Cerebellar cortex (tissue), 1 donor: ENCODE measurements around the gene TENT5C.

Experiments
- DNase-seq: peaks from one replicate; pipeline ENCODE4 v3.0.0-alpha.2; 2015; ENCODE audit warnings: low spot score

The TENT5C gene

DNA sequence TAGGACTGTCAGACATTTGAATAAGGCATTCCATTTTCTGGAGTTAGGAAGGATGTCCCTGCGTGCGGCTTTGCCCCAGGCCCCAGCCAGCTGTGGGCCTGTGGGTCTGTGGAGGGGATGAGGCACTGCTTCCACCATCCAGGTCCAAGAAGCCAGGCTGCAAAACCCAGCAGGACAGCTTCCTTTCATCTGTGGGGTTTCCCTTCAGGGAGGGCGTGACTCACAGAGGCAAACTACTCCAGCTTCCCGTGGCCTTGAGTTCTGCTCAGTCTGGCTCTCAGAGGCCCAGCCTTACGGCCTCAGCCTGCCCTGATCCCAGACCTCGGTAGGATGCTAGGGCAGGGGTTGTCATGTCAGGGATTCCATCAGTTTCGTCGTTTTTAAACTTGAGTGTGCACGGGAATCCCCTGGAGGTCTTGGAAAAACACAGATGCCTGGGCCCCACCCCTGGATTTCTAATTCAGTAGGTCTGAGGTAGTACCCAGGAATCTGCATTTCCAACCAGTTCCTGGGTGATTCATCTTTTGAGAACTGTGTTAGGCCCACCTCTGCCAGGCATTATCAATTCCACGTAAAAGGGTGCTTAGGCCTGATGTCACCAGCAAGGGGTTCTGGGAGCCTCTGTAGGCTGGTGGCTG, 32.3 kb upstream of the TENT5C start:
- no peak for DNase-seq

DNA sequence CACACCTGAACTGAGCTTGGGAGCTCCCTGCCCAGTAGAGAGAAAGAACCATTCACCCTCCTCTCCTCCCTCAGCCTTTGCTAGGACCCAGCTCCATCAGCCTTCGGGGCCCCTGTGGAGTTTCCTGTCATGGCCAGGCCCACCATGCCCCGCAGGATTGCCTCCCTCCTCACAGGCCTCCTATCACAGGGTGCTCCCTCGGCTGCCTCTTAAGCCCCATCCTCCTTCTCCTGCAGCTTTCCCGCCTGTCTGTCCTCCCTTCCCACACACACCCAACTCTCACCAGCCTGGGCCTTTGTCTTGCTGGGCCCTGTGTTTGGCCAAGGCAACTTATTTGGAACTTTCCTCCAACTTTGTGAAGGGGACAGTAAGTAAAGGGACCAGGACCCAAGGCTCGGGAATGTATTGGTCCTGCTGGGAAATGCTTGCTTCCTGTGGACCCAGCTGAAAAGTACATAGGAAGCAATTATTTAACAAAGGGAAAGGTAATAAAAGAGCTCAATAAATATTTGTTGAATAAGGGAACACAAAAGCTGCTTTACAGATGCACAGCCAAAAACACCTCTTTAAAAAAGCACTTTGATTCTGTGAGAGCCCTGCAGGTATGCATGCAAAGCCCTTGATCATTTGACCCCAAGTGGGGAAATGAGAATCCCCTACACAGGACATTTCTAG, 31.6 kb upstream of the TENT5C start:
- no peak for DNase-seq

DNA sequence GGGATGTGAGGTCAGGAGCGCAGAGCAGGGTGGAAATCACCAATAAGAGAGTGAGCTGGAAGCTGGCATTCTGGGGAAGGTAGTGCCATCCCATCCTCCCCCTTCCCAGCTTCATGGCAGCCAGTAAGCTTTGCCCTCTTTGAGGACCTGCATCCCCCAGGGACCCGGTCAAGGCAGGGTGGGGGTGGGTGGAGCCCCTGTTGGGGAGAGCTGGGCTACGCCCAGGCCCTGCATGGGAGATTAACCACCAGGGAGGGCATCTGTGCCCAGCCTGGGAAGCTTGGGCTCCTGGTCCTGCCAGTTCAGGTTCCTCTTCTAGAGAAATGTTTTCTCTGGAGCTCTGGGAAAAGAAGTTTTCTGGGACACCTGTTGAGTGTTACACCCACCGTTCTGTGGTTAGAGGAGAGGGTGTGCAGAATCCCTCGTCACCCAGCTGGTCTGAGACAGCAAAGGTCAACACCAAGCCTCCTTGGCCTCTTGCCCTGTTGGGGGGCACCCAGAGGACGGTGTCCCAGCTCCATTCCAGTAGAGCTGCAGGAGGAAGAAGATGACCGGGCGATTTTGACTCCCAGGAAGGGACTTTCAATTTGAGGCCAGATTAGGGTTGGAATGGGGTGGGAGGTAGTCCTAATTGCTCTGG, 30.1 kb upstream of the TENT5C start:
- no peak for DNase-seq

DNA sequence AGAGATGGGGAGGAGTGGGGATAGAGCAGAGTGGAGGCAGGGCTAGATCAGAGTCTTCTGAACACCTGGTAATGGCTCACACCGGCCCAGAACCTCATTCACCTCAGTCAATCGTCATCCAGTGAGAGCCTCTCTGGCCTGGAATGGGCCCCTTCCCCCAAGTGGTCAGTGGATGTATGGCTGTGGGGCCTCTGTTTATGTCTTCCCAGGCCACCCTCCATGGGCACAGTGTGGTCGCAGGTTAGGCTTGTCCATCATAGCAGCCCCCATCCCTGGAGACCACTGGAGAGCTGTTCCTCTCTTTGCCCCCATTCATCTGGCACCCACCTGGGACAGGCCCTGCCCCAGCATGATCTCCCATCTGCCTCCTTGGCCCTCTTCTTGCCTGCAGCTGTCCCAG, 29.6 kb upstream of the TENT5C start:
- no peak for DNase-seq

DNA sequence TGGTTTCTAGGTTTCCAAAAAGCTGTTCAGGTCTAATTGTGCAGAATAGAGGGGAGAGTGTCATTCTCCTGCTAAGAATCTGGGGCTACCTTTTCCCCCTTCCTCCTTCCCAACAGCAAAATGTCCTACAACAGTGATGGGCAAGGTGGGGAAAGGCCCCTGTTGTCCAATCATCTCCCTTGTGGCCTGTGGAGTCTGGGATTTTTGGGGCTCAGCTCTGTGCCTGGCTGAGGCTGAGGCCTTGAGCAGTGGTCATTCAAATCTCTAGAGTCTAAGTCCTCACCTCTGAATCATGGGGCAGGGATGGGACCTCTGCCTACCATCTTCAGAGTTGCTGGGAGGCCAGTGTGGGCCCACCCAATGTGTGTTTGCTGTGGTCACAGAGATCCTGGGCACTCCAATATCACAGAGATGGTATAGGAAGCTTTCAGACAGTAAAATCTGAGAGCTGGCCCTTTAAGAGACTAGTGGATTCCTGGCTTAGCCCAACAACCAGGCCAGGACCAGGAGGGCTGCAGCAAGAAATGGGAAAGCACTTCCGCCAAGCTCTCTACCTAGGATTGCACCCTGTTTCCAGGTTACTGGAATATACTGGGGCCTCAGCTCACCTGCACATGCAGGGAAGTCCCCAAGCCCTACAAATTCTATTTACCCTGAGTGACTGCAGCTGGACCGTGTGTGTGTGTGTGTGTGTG, 28.5 kb upstream of the TENT5C start:
- no peak for DNase-seq

DNA sequence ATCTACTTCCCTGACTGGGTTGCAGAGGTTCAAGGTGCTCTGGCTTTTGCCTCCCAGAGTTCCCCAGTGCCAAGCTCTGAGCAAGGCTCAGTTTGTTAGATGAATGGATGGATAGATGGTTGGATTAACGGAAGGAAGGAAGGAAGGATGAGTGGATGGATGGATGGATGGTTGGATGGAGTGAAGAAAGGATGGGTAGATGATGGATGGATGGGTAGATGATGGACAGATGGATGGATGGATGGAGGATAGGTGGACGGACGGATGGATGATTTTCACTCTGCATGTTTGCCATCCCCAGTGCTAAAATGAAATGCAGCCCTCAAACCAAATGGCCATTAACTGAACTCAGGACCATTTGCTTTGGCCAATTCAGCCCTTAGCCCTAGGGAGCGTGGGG, 27.4 kb upstream of the TENT5C start:
- DNase-seq, result no peak

DNA sequence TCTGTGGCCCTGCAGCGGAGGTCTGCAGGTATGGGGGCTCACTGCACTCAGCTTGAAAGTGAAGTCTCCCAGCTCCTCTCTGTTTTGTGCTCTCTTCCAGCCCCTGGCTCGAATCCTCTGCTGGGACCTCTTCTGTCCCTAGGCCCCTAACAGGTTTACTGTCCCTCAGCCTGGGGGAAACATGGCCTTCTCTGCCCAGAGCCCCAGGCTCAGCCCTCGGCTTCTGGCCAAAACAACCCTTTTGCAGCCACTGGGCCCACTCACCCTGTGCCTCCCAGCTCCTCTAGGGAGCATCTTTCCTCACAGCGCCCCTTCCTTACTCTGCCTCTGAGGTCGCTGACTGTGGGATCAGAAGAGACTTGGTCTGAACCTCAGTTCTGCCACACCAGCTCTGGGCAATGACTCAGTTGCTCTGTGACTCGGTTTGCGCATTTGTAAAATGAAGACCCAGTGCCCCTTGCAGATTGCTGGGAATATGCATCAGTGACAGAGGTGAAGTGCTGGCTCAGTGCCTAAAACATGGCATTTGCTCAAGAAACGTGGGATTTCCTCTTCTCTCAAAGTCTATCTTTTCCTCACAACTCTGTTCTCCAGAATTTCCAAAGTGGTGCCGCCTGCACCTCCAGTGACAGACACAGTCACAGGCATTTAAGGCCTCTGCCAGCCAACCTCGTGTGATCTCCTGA, 26.5 kb upstream of the TENT5C start:
- no peak for DNase-seq

DNA sequence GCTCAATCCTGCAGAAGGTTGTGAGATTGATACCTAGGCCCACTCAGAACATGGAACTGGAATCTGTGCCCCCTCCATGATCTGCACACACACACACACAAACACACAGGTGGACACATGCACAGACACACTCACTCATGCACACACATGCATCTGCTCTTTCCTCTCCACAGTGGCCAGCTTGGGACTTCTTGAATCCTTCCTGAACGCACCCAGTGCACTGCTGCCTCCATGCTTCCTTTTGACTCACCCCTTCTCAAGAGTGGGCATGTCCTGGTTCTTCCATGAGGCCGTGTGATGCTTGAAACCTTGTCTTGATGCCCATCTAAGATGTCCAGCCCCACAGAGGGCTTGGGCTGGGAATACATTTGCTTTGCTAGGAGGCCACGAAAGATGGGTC, 25.4 kb upstream of the TENT5C start:
- DNase-seq, result no peak

DNA sequence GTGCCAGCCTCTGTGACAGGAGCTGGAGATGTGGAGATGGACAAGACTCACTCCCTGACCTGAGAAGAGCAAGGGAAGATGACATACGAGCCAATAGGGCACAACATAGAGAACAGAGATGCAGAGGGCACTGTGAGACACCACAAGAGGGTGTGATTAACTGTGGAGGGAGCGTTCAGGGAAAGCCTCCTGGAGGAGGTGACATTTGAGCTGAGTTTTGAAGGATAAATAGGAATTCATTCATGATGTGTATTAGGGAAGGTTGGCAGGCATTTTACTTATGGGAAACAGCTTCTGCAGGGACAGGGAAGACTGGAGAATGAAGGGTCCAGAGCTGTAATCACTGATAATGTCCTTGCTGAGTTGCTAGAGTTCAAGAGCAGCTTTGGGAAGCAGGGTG, 25.0 kb upstream of the TENT5C start:
- DNase-seq, result no peak

DNA sequence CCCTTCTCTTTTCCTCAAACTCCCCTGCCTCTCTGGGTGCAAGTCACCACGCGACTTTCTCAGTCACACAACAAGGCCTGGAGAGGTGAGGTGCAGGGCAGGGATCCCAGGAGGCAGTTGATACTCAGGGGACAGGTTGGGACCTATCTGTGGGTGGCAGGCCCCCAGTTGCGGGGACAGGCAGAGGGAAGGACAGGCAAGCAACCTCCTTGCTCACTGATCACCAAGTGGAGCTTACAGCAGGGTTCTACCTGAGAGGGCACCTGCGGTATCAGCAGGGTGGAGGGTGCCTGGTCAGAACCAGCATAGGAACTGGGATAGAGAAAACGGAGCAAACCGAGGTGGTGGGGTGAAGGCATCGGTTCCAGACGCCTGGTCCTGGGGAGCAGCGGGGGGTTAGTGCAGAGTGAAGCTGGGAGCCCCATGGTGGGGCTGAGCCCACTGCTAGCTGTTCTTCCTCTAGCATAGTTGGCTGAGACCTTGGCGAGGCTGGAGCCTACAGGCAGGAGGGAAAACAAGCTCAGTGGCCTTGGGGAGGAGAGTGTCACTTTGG, 24.4 kb upstream of the TENT5C start:
- no peak for DNase-seq

DNA sequence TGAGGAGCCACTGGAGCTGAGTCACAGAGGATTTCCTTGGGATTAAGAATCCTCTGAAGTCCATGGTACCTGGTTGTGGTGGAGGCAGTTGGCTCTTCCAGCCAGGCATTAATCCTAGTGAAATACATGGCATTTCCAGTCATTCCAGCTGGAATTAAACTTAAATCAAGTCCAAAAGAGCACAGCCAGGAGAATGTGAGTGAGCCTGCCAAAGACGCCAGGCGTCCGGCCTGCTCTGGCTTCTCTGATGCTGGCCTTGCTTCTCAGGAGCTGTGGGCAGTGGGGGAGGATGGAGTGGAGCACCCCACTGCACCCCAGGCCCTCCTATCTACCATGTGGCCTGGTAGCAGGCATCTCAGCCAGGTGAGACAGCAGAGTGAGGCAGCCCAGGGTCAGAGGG, 23.4 kb upstream of the TENT5C start:
- DNase-seq, result no peak

DNA sequence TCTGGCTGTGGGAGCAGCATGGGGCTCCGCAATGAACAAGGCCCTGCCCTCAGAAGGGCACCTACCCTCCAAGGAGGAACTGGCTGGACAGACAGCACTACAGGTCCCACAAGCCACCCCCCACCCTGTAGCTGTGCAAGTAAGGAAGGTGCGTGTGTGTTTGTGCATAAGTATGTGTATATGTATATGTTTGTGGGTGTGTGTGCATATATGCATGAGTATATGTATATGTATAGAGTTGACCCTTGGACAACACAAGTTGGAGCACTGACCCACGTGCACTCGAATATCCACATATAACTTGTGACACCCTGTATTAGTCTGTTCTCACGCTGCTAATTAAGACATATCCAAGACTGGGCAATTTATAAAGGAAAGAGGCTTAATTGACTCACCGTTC, 22.6 kb upstream of the TENT5C start:
- no peak for DNase-seq

DNA sequence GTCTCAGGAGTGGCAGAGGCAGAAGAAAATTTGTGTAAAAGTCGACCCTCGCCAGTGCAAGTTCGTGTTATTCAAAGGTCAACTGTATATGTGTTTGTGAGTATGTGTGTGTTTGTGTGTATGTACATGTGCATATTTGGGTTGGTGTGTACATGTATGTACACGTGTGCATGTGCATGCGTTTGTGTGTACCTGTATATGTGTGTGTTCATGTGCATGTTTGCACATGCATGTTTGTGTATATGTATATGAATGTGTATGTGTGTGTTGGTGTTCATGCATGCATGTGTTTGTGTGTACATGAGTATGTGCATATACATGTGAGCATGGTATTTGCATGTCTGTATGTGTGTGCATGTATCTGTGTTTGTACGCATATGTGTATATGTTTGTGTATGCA, 21.7 kb upstream of the TENT5C start:
- DNase-seq, result no peak

DNA sequence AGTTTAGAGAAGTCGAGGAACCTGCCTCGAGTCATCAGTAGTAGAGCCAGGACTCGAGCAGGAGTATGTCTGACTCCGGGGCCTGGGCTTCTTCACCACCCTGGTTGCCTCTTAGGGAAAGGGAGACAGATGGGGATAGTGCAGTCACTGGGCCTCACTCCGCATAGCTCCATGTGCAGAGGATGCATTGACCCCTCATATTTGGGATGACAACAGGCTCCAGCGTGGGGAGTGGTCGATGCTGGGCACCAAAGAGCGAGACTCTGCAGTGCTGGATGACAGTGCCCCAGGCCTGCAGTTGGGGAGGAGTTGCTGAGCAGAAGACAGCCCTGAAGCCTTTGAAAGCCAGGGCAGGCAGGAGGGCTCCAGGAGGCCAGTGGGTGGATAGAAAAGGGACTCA, 20.8 kb upstream of the TENT5C start:
- no peak for DNase-seq

DNA sequence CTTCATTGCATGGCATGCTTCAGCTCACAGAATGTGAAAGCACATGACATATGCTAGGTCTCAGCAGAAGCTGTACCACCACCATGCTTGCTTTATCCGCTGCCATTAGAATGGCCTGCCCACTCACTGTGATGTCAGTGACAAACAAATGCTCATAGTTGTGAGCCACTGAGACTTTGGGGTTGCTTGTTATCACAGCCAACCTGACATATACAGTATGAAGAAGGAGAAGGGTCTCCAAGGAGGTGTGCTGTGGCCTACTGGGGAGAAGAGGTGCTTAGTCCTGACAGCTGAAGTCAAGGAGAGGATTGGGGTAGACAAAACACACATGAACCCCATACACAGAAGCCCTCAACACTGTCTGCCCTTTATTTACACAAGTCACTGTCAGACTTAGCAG, 19.5 kb upstream of the TENT5C start:
- no peak for DNase-seq

DNA sequence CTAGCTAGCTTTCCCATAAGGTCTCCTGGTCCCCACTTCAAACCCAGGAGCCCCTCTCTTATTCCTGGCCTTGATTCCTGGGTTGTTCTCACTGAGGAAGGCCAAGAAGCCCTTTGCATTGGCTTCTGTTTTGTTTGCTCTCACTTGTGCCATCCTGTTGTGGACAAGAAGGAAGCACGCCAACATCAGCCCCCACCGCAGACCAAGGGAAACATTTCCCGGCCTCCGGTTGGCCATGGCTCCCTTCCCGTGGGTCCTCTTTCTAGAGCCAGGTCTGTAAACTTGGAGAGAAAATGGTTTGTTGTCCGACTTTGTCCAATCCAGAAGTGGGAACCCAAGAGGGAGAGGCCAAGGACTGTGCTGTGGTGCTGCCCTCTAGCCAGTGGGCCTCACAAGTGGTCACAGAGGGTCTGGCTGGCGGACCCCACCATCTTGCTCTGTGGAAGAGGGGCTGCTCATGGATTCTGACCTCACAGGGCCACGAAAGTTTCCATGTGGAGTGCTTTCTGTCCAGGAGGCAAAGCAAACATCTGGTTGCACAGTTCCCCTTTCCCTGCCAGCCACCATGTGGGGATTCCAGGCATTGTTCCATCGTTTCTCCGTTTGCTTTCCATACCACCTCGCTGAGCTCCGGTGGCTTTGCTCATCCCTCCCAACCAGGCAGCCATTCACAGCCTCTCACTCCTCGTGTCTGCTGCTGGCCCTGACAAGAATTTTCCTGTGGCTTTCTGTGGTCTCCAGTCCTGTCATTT, 18.9 kb upstream of the TENT5C start:
- DNase-seq, result no peak

DNA sequence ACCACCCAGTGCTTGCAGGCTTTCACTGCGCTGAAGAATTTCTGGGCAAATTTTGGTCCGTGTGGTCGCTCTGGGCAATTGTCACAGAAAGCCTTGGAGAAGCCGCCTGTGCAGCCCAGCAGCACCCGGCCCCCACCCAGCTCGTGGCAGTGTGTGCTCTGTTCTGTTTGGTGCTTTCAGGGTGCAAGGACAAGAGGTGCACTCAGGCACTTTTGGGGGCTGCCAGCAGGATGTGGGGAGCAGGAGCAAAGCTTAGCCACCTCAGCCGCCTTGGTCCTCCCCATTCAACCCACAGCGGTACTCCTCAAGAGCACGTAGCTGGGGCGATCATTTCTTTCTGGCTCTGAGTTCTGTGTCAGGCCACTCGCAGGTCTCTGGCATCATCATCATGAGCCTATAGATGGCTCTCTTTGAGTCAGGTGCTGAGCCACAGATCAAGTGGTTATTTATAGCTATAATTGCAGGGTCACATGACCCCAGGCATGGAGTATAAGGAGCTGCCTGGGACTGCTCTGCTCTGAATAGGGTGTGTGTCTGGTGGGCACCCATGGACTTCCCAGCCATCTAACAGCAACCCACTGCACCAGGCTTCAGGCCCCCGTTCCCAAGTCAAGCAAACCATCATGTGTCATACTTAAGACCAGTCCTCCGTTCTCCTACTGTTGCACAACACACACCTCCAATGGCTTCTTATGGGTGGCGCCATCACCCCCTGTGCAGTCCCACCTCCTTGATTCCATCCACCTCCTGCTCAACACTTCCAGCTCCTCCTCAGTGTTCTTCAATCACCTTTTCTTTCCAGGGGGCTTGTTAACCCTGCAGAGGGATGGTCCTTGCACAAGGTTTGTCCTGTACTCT, 18.1 kb upstream of the TENT5C start:
- no peak for DNase-seq

DNA sequence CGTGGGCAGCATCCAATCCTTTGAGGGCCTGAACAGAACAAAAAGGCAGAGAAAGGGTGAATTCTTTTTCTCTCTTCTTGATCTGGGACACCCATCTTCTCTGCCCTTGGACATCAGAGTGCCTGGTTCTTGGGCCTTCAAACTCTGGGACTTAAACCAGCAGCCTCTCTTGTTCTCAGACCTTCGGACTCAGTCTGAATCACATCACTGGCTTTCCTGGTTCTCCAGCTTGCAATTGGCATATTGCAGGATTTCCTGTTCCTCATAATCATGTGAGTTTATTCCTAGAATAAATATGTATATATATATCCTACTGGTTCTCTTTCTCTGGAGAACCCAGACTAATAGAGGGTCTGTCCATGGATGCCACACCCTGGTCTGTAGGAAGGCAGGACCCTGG, 16.3 kb upstream of the TENT5C start:
- no peak for DNase-seq

DNA sequence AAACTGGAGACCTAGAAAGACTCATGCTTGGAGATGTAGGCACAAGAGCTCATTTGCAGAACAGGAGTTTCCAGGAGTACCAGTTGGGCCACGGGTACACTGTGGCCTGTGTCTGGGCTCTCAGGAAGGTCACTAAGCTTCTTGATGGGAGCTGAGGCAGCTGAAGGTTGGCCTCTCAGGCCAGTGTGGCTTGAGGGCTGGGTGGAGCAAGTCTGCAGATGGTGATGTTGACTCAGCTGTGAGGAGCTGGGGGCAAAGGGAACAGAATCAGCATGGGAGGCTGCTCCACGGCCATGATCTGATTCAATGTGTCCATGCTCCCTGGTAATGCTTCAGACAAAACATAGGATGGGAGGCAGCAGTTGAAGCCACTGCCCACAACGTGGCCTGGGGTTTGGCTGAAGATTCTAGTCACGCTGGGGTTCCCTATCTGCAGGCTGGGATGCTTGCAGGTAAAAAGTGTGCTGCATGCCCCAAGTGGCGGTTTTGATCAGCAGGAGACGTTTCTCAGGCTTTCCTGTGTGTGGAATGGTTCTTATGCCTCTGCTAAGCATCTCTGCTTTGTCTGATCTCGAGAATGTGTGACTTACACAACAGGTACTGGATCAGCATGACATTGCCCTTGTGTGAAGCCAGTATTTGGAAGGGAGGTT, 15.4 kb upstream of the TENT5C start:
- no peak for DNase-seq

DNA sequence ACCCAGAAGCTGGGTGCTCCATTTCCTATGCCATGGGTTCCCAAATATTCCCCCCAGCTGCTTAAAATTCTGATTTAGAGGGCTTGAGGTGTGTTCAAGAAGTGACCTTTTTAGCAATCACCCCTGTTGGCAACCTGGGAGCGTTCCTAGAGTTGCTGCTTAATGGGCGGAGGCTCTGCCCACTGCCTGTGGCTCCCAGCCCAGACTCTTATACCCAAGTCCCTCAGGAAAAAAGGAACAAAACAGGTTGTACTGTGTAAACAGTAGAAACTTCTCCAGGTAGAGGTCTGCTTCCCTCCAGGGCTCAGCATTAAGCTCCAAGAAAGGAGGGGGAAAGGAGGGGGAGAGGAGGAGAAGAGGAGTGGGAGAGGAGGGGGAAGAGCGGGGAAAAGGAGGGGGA, 14.6 kb upstream of the TENT5C start:
- DNase-seq, result no peak
